AG09309 (cell line): ENCODE measurements around the gene USP33.
"Not testable (repeated sequence)": the region's sequence is repeated elsewhere in the genome, so short reads cannot be mapped to it uniquely, and the experiment has no call there.

ENCODE experiments used
- DNase-seq: peaks from one replicate; pipeline ENCODE4 v3.0.0-alpha.2; 2010; ENCODE audit warnings: low read depth
- H3K4me3 ChIP-seq: 2 replicates; pipeline ENCODE4 v1.5.1; 2011; ENCODE audit warnings: mild to moderate bottlenecking, low read depth, low read length, moderate library complexity; ENCODE audit not compliant: control insufficient read depth
- CTCF ChIP-seq: IDR thresholded peaks from 2 replicates; pipeline ENCODE4 v1.5.1; 2011; ENCODE audit warnings: mild to moderate bottlenecking, low read depth, low read length, inconsistent platforms; ENCODE audit not compliant: insufficient read depth, control insufficient read depth; ENCODE audit errors: missing control alignments

The USP33 gene

GRCh38 chr1:77757066-77757584 is 2.5 kb downstream of the USP33 start:
- no peak overlapping the region for H3K4me3 ChIP-seq
- no peak for DNase-seq
- no peak for TF ChIP-seq CTCF

- no peak for DNase-seq
- H3K4me3 ChIP-seq = no peak overlapping the region
- no peak for TF ChIP-seq CTCF
These were observed 3.4 kb downstream of the USP33 start for GRCh38 chr1:77756052-77756754.

- DNase-seq, H3K4me3 ChIP-seq: not testable (repeated sequence)
These were observed 10.2 kb downstream of the USP33 start for GRCh38 chr1:77749489-77749888.

- DNase-seq = no peak
- H3K4me3 ChIP-seq = no peak overlapping the region
- no peak for TF ChIP-seq CTCF
These were observed 15.1 kb downstream of the USP33 start for GRCh38 chr1:77744576-77744975.

GRCh38 chr1:77742011-77742555 is 17.6 kb downstream of the USP33 start:
- H3K4me3 ChIP-seq = no peak overlapping the region
- no peak for DNase-seq
- no peak for TF ChIP-seq CTCF

GRCh38 chr1:77741316-77741715 is 18.3 kb downstream of the USP33 start:
- no peak for TF ChIP-seq CTCF
- H3K4me3 ChIP-seq = no peak overlapping the region
- DNase-seq = no peak

- no peak for TF ChIP-seq CTCF
- no peak overlapping the region for H3K4me3 ChIP-seq
- no peak for DNase-seq
These were observed 20.4 kb downstream of the USP33 start for GRCh38 chr1:77739235-77739634.
